Body of pancreas (tissue), 4 donors: Measurements from ENCODE around the gene IGF1R. TPM values are rescaled to one million over a fixed set of nuclear protein-coding genes. Genes with fewer than 3 reads are reported as not detected.

Experiments used
- ATAC-seq: fragments of 150-250 bp; one replicate; pipeline ENCODE4 v1.9.1; 2016
- DNase-seq, 4 donors: peaks; one replicate each; pipeline ENCODE4 v3.0.0-alpha.2; 2019
- H3K27ac ChIP-seq, 4 donors: fragments of 200-600 bp; sonication (generic); 1 replicate in 3 of 4; 2 replicates in 1 of 4; pipeline versions ENCODE4 v1.5.1 to v1.6.1; 2016 to 2019; ENCODE audit warnings: mild to moderate bottlenecking in 1 of 4, mixed read lengths in 1 of 4, moderate library complexity in 1 of 4
- H3K27me3 ChIP-seq, 2 donors: fragments of 200-600 bp; sonication (generic); one replicate each; pipeline ENCODE4 v1.6.0; 2016; ENCODE audit warnings: mild to moderate bottlenecking in 1 of 2
- H3K36me3 ChIP-seq, 2 donors: fragments of 200-600 bp; sonication (generic); replicated peaks in 1 of 2; 2 replicates each; pipeline ENCODE4 v1.5.1; 2016; ENCODE audit warnings: low read depth in 2 of 2; ENCODE audit not compliant: insufficient read depth in 1 of 2
- H3K4me1 ChIP-seq: fragments of 200-600 bp; sonication (generic); one replicate; pipeline ENCODE4 v1.6.0; 2016
- H3K4me3 ChIP-seq, 2 donors: fragments of 200-600 bp; sonication (generic); 1 replicate in 1 of 2; 2 replicates in 1 of 2; pipeline ENCODE4 v1.5.1; 2016 to 2019
- H3K9me3 ChIP-seq, 3 donors: fragments of 200-600 bp; sonication (generic); 1 replicate in 2 of 3; 2 replicates in 1 of 3; pipeline ENCODE4 v1.5.1; 2016
- CTCF ChIP-seq, 7 experiments: fragments of 450-650 bp in 4 of 7; fragments of 200-600 bp in 3 of 7; sonication (generic) in 3 of 7; IDR thresholded peaks; one replicate each; pipeline ENCODE4 v1.5.1; 2016 to 2019; ENCODE audit warnings: antibody characterized with exemption in 7 of 7
- POLR2A ChIP-seq, 3 donors: fragments of 450-650 bp; IDR thresholded peaks; one replicate each; pipeline ENCODE4 v1.6.1; 2016; ENCODE audit warnings: antibody characterized with exemption in 3 of 3, mild to moderate bottlenecking in 2 of 3
- WGBS, 2 donors: methylation state at CpG; one replicate each; pipeline ENCODE4 v1.1.5; 2017; 5-methylcytosine and 5-hydroxymethylcytosine counted together
- intact Hi-C: fragments of 100-400 bp; cut with DNase I; formaldehyde crosslinking; loops from one replicate; pipeline ENCODE4 v1.15.1; 2023
- total RNA-seq, 2 donors: library from RNA; depleted of rRNA; stranded (reverse); fragments of >200 nt; gene quantifications; one replicate each; pipeline ENCODE4 v1.1.0, GENCODE V29; 2016

The IGF1R gene
- total RNA-seq, 2 donors from 2014 or later, result 34.8 to 55.7 TPM

- 0% methylated on average over 13 to 51 of the region's 51 CpGs for WGBS, 2 donors
- DNase-seq, result peak; percentile 51 to 68 (median 54)
- no peak for ATAC-seq
- no peaks in the 10 kb centered on the region for H3K27me3 ChIP-seq
- H3K4me3 ChIP-seq, result peak overlapping the region; percentile 74 to 95
- no peak for TF ChIP-seq CTCF (IDR thresholded peaks at IDR 0.05)
- TF ChIP-seq POLR2A (IDR thresholded peaks at IDR 0.05), result peak; percentile 26 to 67 (median 67)
- no peaks in the 10 kb centered on the region for H3K36me3 ChIP-seq
- intact Hi-C loops, result no loop called here
- peak overlapping the region; percentile 52 to 97 (median 94) for H3K27ac ChIP-seq
- peaks cover 37% of the 10 kb centered on the region for H3K4me1 ChIP-seq
- no peaks in the 10 kb centered on the region for H3K9me3 ChIP-seq
These were observed 2.2 kb downstream of the IGF1R start for GRCh38 chr15:98650417-98651035.

DNA sequence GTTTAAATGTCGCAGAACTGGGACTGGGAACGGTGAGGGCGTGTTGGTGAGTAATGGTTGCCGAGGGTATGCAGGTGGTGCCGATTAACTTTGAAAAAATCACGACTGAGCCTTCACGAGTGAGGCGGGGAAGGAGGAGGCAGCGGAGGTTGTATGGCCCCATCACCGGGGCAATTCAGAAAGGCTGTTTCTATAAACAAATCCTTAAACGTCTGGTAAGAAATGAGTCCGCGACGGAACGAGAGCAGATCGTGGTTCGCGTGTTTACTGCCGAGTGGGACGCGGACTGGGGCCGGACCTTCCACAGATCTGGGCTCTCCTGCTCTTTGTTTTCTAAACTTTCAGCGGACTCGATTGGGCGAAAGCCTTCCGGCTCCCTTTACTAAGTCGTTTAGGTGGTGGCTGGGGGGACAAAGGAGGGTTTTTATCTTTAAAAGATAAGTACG lies 2.7 kb downstream of the IGF1R start:
- H3K27me3 ChIP-seq, result no peaks in the 10 kb centered on the region
- peak overlapping the region; percentile 52 to 97 (median 94) for H3K27ac ChIP-seq
- intact Hi-C loops, result no loop called here
- H3K9me3 ChIP-seq, result no peaks in the 10 kb centered on the region
- peaks cover 37% of the 10 kb centered on the region for H3K4me1 ChIP-seq
- no peaks in the 10 kb centered on the region for H3K36me3 ChIP-seq
- H3K4me3 ChIP-seq, result peak overlapping the region; percentile 74 to 95
- ATAC-seq, result no peak
- DNase-seq, result peak in 3 of 4 donors; percentile 37 to 50 (median 37)
- TF ChIP-seq CTCF (IDR thresholded peaks at IDR 0.05) (no peak), POLR2A (IDR thresholded peaks at IDR 0.05) (no peak)
- WGBS, 2 donors, result 4 to 7% methylated on average over 28 of the region's 28 CpGs

DNA sequence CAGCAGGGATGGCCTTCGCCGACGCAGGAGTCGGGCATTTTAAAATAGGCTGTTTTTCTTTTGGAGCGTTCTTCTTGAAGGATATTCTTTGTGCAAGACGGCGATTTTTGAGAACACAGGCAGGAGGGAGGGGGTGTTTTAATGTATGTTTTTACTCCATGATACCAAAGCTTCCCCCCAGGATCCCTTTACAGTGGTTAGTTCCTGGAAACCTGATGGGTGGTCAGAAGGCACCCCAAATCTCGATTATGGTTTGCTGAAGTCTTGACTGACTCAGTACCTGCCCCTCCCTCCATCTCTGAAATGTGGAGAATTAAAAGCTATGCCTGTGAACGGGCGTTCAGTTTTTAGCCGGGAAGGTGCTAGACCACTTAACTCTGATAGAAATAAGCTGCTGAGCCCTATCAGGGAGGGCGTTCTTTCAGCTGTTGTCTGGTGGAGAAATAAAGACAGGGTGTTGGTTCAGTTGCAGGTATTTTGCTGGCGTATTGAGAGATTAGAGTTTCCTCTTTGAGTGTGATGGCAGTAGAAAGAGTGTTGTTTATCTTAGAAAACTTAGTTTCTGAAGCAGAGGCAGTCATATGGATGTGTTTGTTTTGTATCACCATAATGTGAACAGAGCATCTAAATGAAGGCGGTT lies 3.4 kb downstream of the IGF1R start:
- WGBS, 2 donors, result 18 to 24% methylated on average over 11 to 14 of the region's 14 CpGs
- H3K36me3 ChIP-seq, result no peaks in the 10 kb centered on the region
- H3K27me3 ChIP-seq, result no peaks in the 10 kb centered on the region
- ATAC-seq (no peak), DNase-seq (no peak)
- intact Hi-C loops, result no loop called here
- H3K9me3 ChIP-seq, result no peaks in the 10 kb centered on the region
- TF ChIP-seq CTCF (IDR thresholded peaks at IDR 0.05) (no peak), POLR2A (IDR thresholded peaks at IDR 0.05) (no peak)
- H3K4me1 ChIP-seq, result peaks cover 35% of the 10 kb centered on the region
- peak overlapping the region; percentile 74 to 95 for H3K4me3 ChIP-seq
- H3K27ac ChIP-seq, result peak overlapping the region; percentile 52 to 97 (median 94)

DNA sequence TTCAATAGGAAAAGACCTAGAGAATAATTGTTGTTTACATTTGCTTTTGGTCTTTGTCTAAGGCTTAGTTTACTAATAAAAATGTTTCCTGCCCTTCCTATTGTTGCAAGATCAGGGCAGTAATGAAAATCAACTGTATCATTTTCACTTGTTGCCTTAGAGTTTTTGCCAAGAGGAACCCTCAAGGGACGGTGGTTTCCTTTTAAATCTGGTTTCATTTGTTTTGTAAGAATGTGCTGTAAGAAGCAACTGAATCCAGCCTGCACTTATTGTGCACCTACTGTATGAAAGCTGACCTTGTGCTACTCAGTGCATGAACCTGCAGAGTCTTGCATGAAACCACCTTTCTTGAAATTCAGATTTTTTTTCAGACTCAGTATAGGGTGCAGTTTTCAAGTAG lies 5.3 kb downstream of the IGF1R start:
- 18 to 57% methylated on average over 1 of the region's 1 CpG for WGBS, 2 donors
- intact Hi-C loops, result no loop called here
- no peak for TF ChIP-seq CTCF (IDR thresholded peaks at IDR 0.05)
- TF ChIP-seq POLR2A (IDR thresholded peaks at IDR 0.05), result no peak
- H3K27me3 ChIP-seq, result no peaks in the 10 kb centered on the region
- peaks cover 34% of the 10 kb centered on the region for H3K4me1 ChIP-seq
- ATAC-seq, result no peak
- no peak overlapping the region for H3K27ac ChIP-seq
- no peaks in the 10 kb centered on the region for H3K36me3 ChIP-seq
- no peaks in the 10 kb centered on the region for H3K9me3 ChIP-seq
- DNase-seq, result no peak
- no peak overlapping the region for H3K4me3 ChIP-seq
